BE2C (cell line): Measurements from ENCODE around the gene STT3A.
"Not testable (repeated sequence)": the region's sequence is repeated elsewhere in the genome, so short reads cannot be mapped to it uniquely, and the experiment has no call there.

Source experiments
- DNase-seq: peaks from one replicate; pipeline ENCODE4 v3.0.0-alpha.2; 2020
- H3K27me3 ChIP-seq: fragments of 250-450 bp; sonication (Bioruptor Pico); 2 replicates; pipeline ENCODE4 v1.5.1; 2020; ENCODE audit warnings: mild to moderate bottlenecking
- H3K36me3 ChIP-seq: fragments of 250-450 bp; sonication (Bioruptor Pico); 2 replicates; pipeline ENCODE4 v1.5.1; 2020; ENCODE audit warnings: mild to moderate bottlenecking
- H3K4me1 ChIP-seq: fragments of 250-450 bp; sonication (Bioruptor Pico); 2 replicates; pipeline ENCODE4 v1.5.1; 2020
- H3K4me3 ChIP-seq: 2 replicates; pipeline ENCODE4 v1.5.1; 2011; ENCODE audit warnings: low read depth, low read length
- H3K9me3 ChIP-seq: fragments of 250-450 bp; sonication (Bioruptor Pico); 2 replicates; pipeline ENCODE4 v1.5.1; 2020
- TF ChIP-seq, protein P1 (sequence below): IDR thresholded peaks from 2 replicates; pipeline ENCODE4 v1.5.1; 2012; ENCODE audit warnings: mild to moderate bottlenecking, low read depth, low read length

Gene STT3A

DNA sequence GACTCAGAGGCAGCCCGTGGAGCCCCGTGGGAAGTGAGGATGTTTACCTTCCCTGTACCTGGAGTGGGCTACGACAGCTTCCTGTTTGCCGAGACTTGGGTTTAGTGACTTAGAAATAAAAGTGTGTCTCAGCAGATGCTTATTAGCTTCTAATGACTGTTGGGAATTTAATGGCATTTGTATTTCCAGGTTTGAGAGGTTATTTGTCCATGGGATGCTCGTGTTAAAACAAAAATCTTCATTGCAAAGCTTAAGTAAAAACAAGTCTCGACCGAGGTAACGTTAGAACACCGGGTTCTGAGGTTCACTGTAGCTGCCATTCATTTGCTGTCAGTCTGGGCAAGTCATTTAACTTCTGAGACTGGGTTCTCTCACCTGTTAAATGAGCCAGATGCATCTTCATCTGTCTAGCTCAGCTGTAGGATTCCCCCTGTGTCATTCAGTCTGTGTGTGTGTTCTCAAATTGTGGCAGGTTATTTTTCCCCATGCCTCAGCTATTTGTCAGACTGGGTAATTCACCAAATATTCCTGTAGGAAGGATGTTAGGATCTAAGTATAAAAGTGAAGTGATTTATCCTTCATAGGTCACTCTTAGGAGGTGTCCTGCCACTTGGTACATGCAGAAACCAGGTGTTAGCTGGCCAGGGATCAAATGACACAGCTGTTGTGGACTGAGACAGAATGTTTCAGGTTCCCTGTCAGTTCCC is 22.6 kb upstream of the STT3A start:
- Histone ChIP-seq H3K4me3 (peak overlapping the region; percentile 97), H3K36me3 (peaks cover 14% of the 10 kb centered on the region), H3K4me1 (no peaks in the 10 kb centered on the region), H3K9me3 (no peaks in the 10 kb centered on the region), H3K27me3 (no peaks in the 10 kb centered on the region)
- TF ChIP-seq, protein P1, sequence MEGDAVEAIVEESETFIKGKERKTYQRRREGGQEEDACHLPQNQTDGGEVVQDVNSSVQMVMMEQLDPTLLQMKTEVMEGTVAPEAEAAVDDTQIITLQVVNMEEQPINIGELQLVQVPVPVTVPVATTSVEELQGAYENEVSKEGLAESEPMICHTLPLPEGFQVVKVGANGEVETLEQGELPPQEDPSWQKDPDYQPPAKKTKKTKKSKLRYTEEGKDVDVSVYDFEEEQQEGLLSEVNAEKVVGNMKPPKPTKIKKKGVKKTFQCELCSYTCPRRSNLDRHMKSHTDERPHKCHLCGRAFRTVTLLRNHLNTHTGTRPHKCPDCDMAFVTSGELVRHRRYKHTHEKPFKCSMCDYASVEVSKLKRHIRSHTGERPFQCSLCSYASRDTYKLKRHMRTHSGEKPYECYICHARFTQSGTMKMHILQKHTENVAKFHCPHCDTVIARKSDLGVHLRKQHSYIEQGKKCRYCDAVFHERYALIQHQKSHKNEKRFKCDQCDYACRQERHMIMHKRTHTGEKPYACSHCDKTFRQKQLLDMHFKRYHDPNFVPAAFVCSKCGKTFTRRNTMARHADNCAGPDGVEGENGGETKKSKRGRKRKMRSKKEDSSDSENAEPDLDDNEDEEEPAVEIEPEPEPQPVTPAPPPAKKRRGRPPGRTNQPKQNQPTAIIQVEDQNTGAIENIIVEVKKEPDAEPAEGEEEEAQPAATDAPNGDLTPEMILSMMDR = no peak
- no peak for DNase-seq

DNA sequence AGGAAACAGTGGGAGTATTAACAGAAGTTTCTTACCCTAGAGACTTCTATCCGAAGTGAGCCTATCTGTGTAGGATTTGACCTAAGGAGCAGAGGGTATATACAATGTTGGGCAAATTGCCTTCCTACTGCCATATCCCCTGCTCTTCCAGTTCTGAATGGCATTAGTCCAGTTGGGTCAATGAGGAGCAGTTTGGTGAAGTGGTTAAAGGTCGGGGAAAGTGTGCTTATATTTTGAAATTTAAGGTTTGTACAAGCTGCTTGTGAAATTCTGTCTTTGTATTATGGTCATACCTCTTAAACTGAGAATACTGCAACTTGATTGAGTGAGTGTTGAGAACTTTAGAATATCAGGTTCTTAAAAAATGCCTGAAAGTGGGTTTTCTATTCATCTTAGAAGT is 21.7 kb upstream of the STT3A start:
- Histone ChIP-seq H3K36me3 (peaks cover 16% of the 10 kb centered on the region), H3K27me3 (no peaks in the 10 kb centered on the region), H3K4me1 (no peaks in the 10 kb centered on the region), H3K9me3 (no peaks in the 10 kb centered on the region), H3K4me3 (no peak overlapping the region)
- TF ChIP-seq, protein P1 = no peak
- DNase-seq = no peak

DNA sequence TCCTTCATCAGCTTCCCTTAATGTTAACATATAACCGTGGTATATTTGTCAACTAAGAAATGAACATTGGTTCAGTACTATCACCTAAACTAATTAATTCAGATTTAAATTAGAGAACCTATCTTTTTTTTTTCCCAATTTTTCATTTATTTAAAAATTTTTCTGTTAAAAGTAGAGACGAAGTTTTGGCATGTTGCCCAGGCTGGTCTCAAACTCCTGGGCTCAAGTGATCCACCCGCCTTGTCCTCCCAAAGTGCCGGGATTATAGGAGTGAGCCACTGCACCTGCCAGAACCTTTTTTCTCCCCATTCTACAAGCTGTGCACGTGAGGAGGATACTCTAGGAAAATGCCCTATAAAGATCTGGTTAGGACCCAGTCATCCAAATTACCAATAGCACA is 19.7 kb upstream of the STT3A start:
- Histone ChIP-seq H3K4me3 (no peak overlapping the region), H3K36me3 (peaks cover 36% of the 10 kb centered on the region), H3K9me3 (no peaks in the 10 kb centered on the region), H3K4me1 (no peaks in the 10 kb centered on the region), H3K27me3 (no peaks in the 10 kb centered on the region)
- no peak for DNase-seq
- TF ChIP-seq, protein P1 = no peak

DNA sequence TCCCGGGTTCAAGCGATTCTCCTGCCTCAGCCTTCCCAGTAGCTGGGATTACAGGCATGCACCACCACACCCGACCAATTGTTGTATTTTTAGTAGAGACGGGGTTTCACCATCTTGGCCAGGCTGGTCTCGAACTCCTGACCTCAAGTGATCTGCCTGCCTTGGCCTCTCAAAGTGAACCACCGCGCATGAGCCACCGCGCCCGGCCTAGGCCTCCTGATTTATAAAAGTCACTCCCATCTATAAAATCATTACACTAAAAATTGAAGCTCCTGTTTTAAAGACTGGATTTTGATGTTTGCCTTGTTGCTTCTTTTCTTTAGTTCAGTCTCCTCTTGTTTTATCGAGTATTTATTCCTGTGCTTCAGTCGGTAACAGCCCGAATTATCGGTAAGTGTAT is 15.5 kb upstream of the STT3A start:
- not testable (repeated sequence) for H3K4me3 ChIP-seq, H3K27me3 ChIP-seq, H3K4me1 ChIP-seq, H3K9me3 ChIP-seq, DNase-seq
- H3K36me3 ChIP-seq = peaks cover 63% of the 10 kb centered on the region

DNA sequence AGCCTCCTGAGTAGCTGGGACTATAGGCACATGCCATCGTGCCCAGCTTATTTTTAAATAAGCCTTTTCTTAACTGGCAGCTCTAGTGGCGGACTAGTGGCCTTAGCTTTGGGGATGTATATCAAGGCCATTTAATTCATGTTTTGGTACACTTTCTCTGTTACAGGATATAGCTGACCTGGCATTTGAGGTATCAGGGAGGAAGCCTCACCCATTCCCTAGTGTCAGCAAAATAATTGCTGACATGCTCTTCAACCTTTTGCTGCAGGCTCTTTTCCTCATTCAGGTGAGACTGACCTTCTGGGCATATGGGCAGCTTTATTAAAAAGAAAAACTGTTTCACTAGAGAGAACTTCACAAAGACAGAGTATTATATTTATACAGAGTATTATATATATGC is 13.9 kb upstream of the STT3A start:
- H3K36me3 ChIP-seq = peaks cover 67% of the 10 kb centered on the region
- DNase-seq = no peak
- H3K9me3 ChIP-seq = no peaks in the 10 kb centered on the region
- no peaks in the 10 kb centered on the region for H3K27me3 ChIP-seq
- H3K4me3 ChIP-seq = no peak overlapping the region
- TF ChIP-seq, protein P1 = no peak
- no peaks in the 10 kb centered on the region for H3K4me1 ChIP-seq

DNA sequence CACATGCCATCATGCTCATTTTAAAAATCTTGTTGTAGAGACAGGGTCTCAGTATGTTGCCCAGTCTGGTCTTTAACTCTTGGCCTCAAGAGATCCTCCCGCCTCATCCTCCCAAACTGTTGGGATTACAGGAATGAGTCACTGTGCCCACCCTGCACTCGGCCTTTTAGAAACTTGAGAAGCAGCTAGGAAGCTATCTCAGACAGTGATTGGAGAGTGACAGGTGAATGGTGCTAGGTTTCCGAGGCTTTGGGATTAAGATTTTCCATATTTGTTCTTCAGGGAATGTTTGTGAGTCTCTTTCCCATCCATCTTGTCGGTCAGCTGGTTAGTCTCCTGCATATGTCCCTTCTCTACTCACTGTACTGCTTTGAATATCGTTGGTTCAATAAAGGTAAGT is 12.8 kb upstream of the STT3A start:
- H3K27me3 ChIP-seq = no peaks in the 10 kb centered on the region
- no peak overlapping the region for H3K4me3 ChIP-seq
- DNase-seq = no peak
- H3K9me3 ChIP-seq = no peaks in the 10 kb centered on the region
- TF ChIP-seq, protein P1 = no peak
- no peaks in the 10 kb centered on the region for H3K4me1 ChIP-seq
- H3K36me3 ChIP-seq = peaks cover 60% of the 10 kb centered on the region
